GM11168 (cell line): ENCODE data around the gene ATOSB.

Experiments
- in situ Hi-C: fragments of 300-500 bp; cut with MboI; formaldehyde crosslinking; loops from one replicate; pipeline ENCODE4 v1.12.0; 2022; ENCODE audit warnings: low sequenced_read_pairs; ENCODE audit not compliant: unreplicated experiment

ATOSB gene

GRCh38 chr9:35091536-35091935 lies 24.1 kb downstream of the ATOSB start:
- in situ Hi-C loops = no loop called here

GRCh38 chr9:35089434-35089833 lies 26.2 kb downstream of the ATOSB start:
- in situ Hi-C loops = no loop called here

GRCh38 chr9:35085078-35085477 lies 30.6 kb downstream of the ATOSB start:
- in situ Hi-C loops = no loop called here

- in situ Hi-C loops = no loop called here
These were observed 36.0 kb downstream of the ATOSB start, which contains the start of gene FANCG for GRCh38 chr9:35079426-35080341. FANCG (minus strand) TSS chr9:35079942; CDS start chr9:35079524, 418 bp downstream.

GRCh38 chr9:35079041-35079425 lies 36.6 kb downstream of the ATOSB start:
- in situ Hi-C loops = no loop called here

- in situ Hi-C loops = no loop called here
These were observed 37.6 kb downstream of the ATOSB start for GRCh38 chr9:35078066-35078465.

GRCh38 chr9:35076848-35077247 lies 38.8 kb downstream of the ATOSB start:
- in situ Hi-C loops = no loop called here

GRCh38 chr9:35075358-35075757 lies 40.3 kb downstream of the ATOSB start:
- in situ Hi-C loops = no loop called here

- in situ Hi-C loops = loop anchor here (25.0 kb wide), 1 partner anchor 663 kb away; the partner anchor contains the start of genes CREB3, GBA2, RGP1 and TLN1
These were observed 40.9 kb downstream of the ATOSB start for GRCh38 chr9:35074791-35075190.

- in situ Hi-C loops = loop anchor here (25.0 kb wide), 1 partner anchor 663 kb away; the partner anchor contains the start of genes CREB3, GBA2, RGP1 and TLN1
These were observed 41.5 kb downstream of the ATOSB start for GRCh38 chr9:35074141-35074540.

- in situ Hi-C loops = loop anchor here (25.0 kb wide), 1 partner anchor 664 kb away; the partner anchor contains the start of genes CREB3, GBA2, RGP1 and TLN1
These were observed 42.4 kb downstream of the ATOSB start for GRCh38 chr9:35073279-35073612.

GRCh38 chr9:35072461-35073278 lies 43.0 kb downstream of the ATOSB start, which contains the start of gene VCP:
VCP (minus strand) TSS chr9:35072625; CDS start chr9:35072353, 272 bp downstream.
- in situ Hi-C loops = loop anchor here (25.0 kb wide), 1 partner anchor 665 kb away; the partner anchor contains the start of genes CREB3, GBA2, RGP1 and TLN1

- in situ Hi-C loops = loop anchor here (25.0 kb wide), 1 partner anchor 665 kb away; the partner anchor contains the start of genes CREB3, GBA2, RGP1 and TLN1
These were observed 43.7 kb downstream of the ATOSB start for GRCh38 chr9:35071814-35072460.

GRCh38 chr9:35070823-35071813 lies 44.5 kb downstream of the ATOSB start:
- in situ Hi-C loops = loop anchor here (25.0 kb wide), 1 partner anchor 666 kb away; the partner anchor contains the start of genes CREB3, GBA2, RGP1 and TLN1

GRCh38 chr9:35069020-35069419 lies 46.6 kb downstream of the ATOSB start:
- in situ Hi-C loops = loop anchor here (25.0 kb wide), 1 partner anchor 668 kb away; the partner anchor contains the start of genes CREB3, GBA2, RGP1 and TLN1

GRCh38 chr9:35067056-35067455 lies 48.6 kb downstream of the ATOSB start:
- in situ Hi-C loops = loop anchor here (25.0 kb wide), 1 partner anchor 670 kb away; the partner anchor contains the start of genes CREB3, GBA2, RGP1 and TLN1

- in situ Hi-C loops = loop anchor here (25.0 kb wide), 1 partner anchor 677 kb away; the partner anchor contains the start of genes CREB3, GBA2, RGP1 and TLN1
These were observed 55.0 kb downstream of the ATOSB start for GRCh38 chr9:35060548-35061207.

GRCh38 chr9:35059438-35059837 lies 56.2 kb downstream of the ATOSB start:
- in situ Hi-C loops = loop anchor here (10.0 to 25.0 kb wide), 2 partner anchors 165 to 678 kb away; partner anchors contain the start of genes CREB3, GBA2, RGP1 and TLN1
